Measurements from ENCODE around the gene CHCHD6.

The CHCHD6 gene

GRCh38 chr3:126867190-126867862 is 163.3 kb downstream of the CHCHD6 start:
- no peak for DNase-seq

GRCh38 chr3:126867863-126868200 is 163.8 kb downstream of the CHCHD6 start:
- DNase-seq = no peak

GRCh38 chr3:126870608-126871210 is 166.7 kb downstream of the CHCHD6 start:
- DNase-seq = peak; percentile 6

GRCh38 chr3:126872701-126873342 is 168.8 kb downstream of the CHCHD6 start:
- no peak for DNase-seq

GRCh38 chr3:126873416-126873815 is 169.4 kb downstream of the CHCHD6 start:
- DNase-seq = no peak

- DNase-seq = no peak
These were observed 174.6 kb downstream of the CHCHD6 start for GRCh38 chr3:126878664-126879063.

GRCh38 chr3:126880901-126881300 is 176.9 kb downstream of the CHCHD6 start:
- no peak for DNase-seq

GRCh38 chr3:126881861-126882260 is 177.8 kb downstream of the CHCHD6 start:
- no peak for DNase-seq

GRCh38 chr3:126883241-126883640 is 179.2 kb downstream of the CHCHD6 start:
- peak; percentile 52 for DNase-seq

- no peak for DNase-seq
These were observed 181.4 kb downstream of the CHCHD6 start for GRCh38 chr3:126885425-126885824.

- DNase-seq = no peak
These were observed 182.2 kb downstream of the CHCHD6 start for GRCh38 chr3:126886217-126886616.

- DNase-seq = no peak
These were observed 183.6 kb downstream of the CHCHD6 start for GRCh38 chr3:126887686-126888085.

GRCh38 chr3:126888186-126888760 is 184.2 kb downstream of the CHCHD6 start:
- DNase-seq = no peak

- no peak for DNase-seq
These were observed 185.5 kb downstream of the CHCHD6 start for GRCh38 chr3:126889276-126890201.

GRCh38 chr3:126891141-126891540 is 187.1 kb downstream of the CHCHD6 start:
- DNase-seq = no peak

- no peak for DNase-seq
These were observed 187.8 kb downstream of the CHCHD6 start for GRCh38 chr3:126891791-126892190.

- no peak for DNase-seq
These were observed 189.6 kb downstream of the CHCHD6 start for GRCh38 chr3:126893651-126894050.

- no peak for DNase-seq
These were observed 190.4 kb downstream of the CHCHD6 start for GRCh38 chr3:126894475-126894874.

GRCh38 chr3:126895178-126896066 is 191.4 kb downstream of the CHCHD6 start:
- no peak for DNase-seq

GRCh38 chr3:126896067-126896441 is 192.0 kb downstream of the CHCHD6 start:
- no peak for DNase-seq

GRCh38 chr3:126896968-126897367 is 192.9 kb downstream of the CHCHD6 start:
- no peak for DNase-seq

GRCh38 chr3:126897943-126898342 is 193.9 kb downstream of the CHCHD6 start:
- no peak for DNase-seq
